Mucosa of rectum (tissue), 2 donors: Measurements from ENCODE around the gene PHKA1.
A peak's percentile ranks its signal among the peaks of the same experiment; 100 is the strongest.

Experiments
- H3K27ac ChIP-seq, 2 donors: one replicate each; pipeline ENCODE4 v1.7.0; 2013; ENCODE audit warnings: inconsistent platforms in 2 of 2, low read depth in 2 of 2, low read length in 2 of 2
- H3K27me3 ChIP-seq, 2 donors: one replicate each; pipeline ENCODE4 v1.7.0; 2013; ENCODE audit warnings: low read length in 2 of 2; ENCODE audit not compliant: control insufficient read depth in 2 of 2, insufficient read depth in 2 of 2
- H3K36me3 ChIP-seq, 2 donors: one replicate each; pipeline ENCODE4 v1.7.0; 2013; ENCODE audit warnings: low read length in 2 of 2; ENCODE audit not compliant: control insufficient read depth in 2 of 2, insufficient read depth in 2 of 2
- H3K4me1 ChIP-seq, 2 donors: one replicate each; pipeline ENCODE4 v1.7.0; 2013; ENCODE audit warnings: low read length in 2 of 2, mild to moderate bottlenecking in 1 of 2; ENCODE audit not compliant: control insufficient read depth in 2 of 2, insufficient read depth in 2 of 2
- H3K4me3 ChIP-seq, 2 donors: one replicate each; pipeline ENCODE4 v1.7.0; 2013; ENCODE audit warnings: low read length in 2 of 2
- H3K9ac ChIP-seq, 2 donors: one replicate each; pipeline ENCODE4 v1.7.0; 2013; ENCODE audit warnings: low read length in 2 of 2, low read depth in 1 of 2, mild to moderate bottlenecking in 1 of 2
- H3K9me3 ChIP-seq, 2 donors: one replicate each; pipeline ENCODE4 v1.7.0; 2013; ENCODE audit warnings: low read length in 2 of 2; ENCODE audit not compliant: control insufficient read depth in 2 of 2
- donor health status: healthy.
- donor health status: Normal muscosa, but diverticular disease.

The PHKA1 gene

GRCh38 chrX:72713130-72713529, 976 bp downstream of the PHKA1 start:
- Histone ChIP-seq H3K36me3 (no peaks in the 10 kb centered on the region), H3K9ac (no peak overlapping the region), H3K27me3 (no peaks in the 10 kb centered on the region), H3K27ac (no peak overlapping the region), H3K4me1 (no peaks in the 10 kb centered on the region), H3K4me3 (peak overlapping the region; percentile 61 to 71), H3K9me3 (no peaks in the 10 kb centered on the region)

- H3K4me3 ChIP-seq: no peak overlapping the region
- H3K27ac ChIP-seq: no peak overlapping the region
- no peaks in the 10 kb centered on the region for H3K36me3 ChIP-seq
- H3K27me3 ChIP-seq: no peaks in the 10 kb centered on the region
- no peak overlapping the region for H3K9ac ChIP-seq
- no peaks in the 10 kb centered on the region for H3K9me3 ChIP-seq
- no peaks in the 10 kb centered on the region for H3K4me1 ChIP-seq
Observed at GRCh38 chrX:72712094-72712755, 1.9 kb downstream of the PHKA1 start.

GRCh38 chrX:72705814-72706213, 8.3 kb downstream of the PHKA1 start:
- H3K36me3 ChIP-seq: no peaks in the 10 kb centered on the region
- H3K4me3 ChIP-seq: no peak overlapping the region
- no peaks in the 10 kb centered on the region for H3K27me3 ChIP-seq
- H3K27ac ChIP-seq: no peak overlapping the region
- no peaks in the 10 kb centered on the region for H3K9me3 ChIP-seq
- no peak overlapping the region for H3K9ac ChIP-seq
- no peaks in the 10 kb centered on the region for H3K4me1 ChIP-seq

- Histone ChIP-seq H3K27me3 (no peaks in the 10 kb centered on the region), H3K4me3 (no peak overlapping the region), H3K27ac (no peak overlapping the region), H3K36me3 (no peaks in the 10 kb centered on the region), H3K9ac (no peak overlapping the region), H3K4me1 (no peaks in the 10 kb centered on the region), H3K9me3 (no peaks in the 10 kb centered on the region)
Observed at GRCh38 chrX:72705111-72705510, 9.0 kb downstream of the PHKA1 start.

- H3K9ac ChIP-seq: no peak overlapping the region
- H3K36me3 ChIP-seq: no peaks in the 10 kb centered on the region
- no peak overlapping the region for H3K4me3 ChIP-seq
- H3K9me3 ChIP-seq: no peaks in the 10 kb centered on the region
- peaks cover 0 to 6% of the 10 kb centered on the region in 2 donors for H3K27me3 ChIP-seq
- no peaks in the 10 kb centered on the region for H3K4me1 ChIP-seq
- H3K27ac ChIP-seq: no peak overlapping the region
Observed at GRCh38 chrX:72694170-72694569, 19.9 kb downstream of the PHKA1 start.

- no peak overlapping the region for H3K27ac ChIP-seq
- no peaks in the 10 kb centered on the region for H3K36me3 ChIP-seq
- H3K4me3 ChIP-seq: no peak overlapping the region
- H3K27me3 ChIP-seq: peaks cover 0 to 6% of the 10 kb centered on the region in 2 donors
- H3K9ac ChIP-seq: no peak overlapping the region
- H3K9me3 ChIP-seq: no peaks in the 10 kb centered on the region
- no peaks in the 10 kb centered on the region for H3K4me1 ChIP-seq
Observed at GRCh38 chrX:72693477-72693876, 20.6 kb downstream of the PHKA1 start.

- no peaks in the 10 kb centered on the region for H3K27me3 ChIP-seq
- H3K4me1 ChIP-seq: no peaks in the 10 kb centered on the region
- no peak overlapping the region for H3K27ac ChIP-seq
- H3K36me3 ChIP-seq: no peaks in the 10 kb centered on the region
- no peak overlapping the region for H3K9ac ChIP-seq
- H3K4me3 ChIP-seq: no peak overlapping the region
- H3K9me3 ChIP-seq: no peaks in the 10 kb centered on the region
Observed at GRCh38 chrX:72687396-72687795, 26.7 kb downstream of the PHKA1 start.

- Histone ChIP-seq H3K4me1 (no peaks in the 10 kb centered on the region), H3K9ac (no peak overlapping the region), H3K27ac (peak overlapping the region in 1 of 2 donors; percentile 29), H3K36me3 (no peaks in the 10 kb centered on the region), H3K27me3 (no peaks in the 10 kb centered on the region), H3K4me3 (no peak overlapping the region), H3K9me3 (no peaks in the 10 kb centered on the region)
Observed at GRCh38 chrX:72685810-72686456, 28.2 kb downstream of the PHKA1 start.

GRCh38 chrX:72685018-72685417, 29.1 kb downstream of the PHKA1 start:
- Histone ChIP-seq H3K9me3 (no peaks in the 10 kb centered on the region), H3K36me3 (no peaks in the 10 kb centered on the region), H3K4me1 (no peaks in the 10 kb centered on the region), H3K4me3 (no peak overlapping the region), H3K9ac (no peak overlapping the region), H3K27ac (no peak overlapping the region), H3K27me3 (no peaks in the 10 kb centered on the region)

GRCh38 chrX:72683631-72684030, 30.5 kb downstream of the PHKA1 start:
- Histone ChIP-seq H3K27ac (no peak overlapping the region), H3K27me3 (no peaks in the 10 kb centered on the region), H3K4me1 (no peaks in the 10 kb centered on the region), H3K36me3 (no peaks in the 10 kb centered on the region), H3K9ac (no peak overlapping the region), H3K4me3 (no peak overlapping the region), H3K9me3 (no peaks in the 10 kb centered on the region)
